GM18526 (cell line): ENCODE results near the gene CACHD1.

Experiments used
- POLR2A ChIP-seq: IDR thresholded peaks from 3 replicates; pipeline ENCODE4 v1.6.1; 2011; ENCODE audit not compliant: insufficient read length; ENCODE audit errors: extremely low read depth

Gene CACHD1

GRCh38 chr1:64469977-64470664 is at the start of gene CACHD1:
TSS of gene CACHD1 (plus strand) at chr1:64470129. CDS start at chr1:64470745, 616 bp downstream.
- no peak for TF ChIP-seq POLR2A

- TF ChIP-seq POLR2A = no peak
Observed at GRCh38 chr1:64421377-64421776, 48.6 kb upstream of the CACHD1 start.

- no peak for TF ChIP-seq POLR2A
Observed at GRCh38 chr1:64423526-64423925, 46.4 kb upstream of the CACHD1 start.

GRCh38 chr1:64424412-64424811 is 45.5 kb upstream of the CACHD1 start:
- TF ChIP-seq POLR2A = no peak

DNA sequence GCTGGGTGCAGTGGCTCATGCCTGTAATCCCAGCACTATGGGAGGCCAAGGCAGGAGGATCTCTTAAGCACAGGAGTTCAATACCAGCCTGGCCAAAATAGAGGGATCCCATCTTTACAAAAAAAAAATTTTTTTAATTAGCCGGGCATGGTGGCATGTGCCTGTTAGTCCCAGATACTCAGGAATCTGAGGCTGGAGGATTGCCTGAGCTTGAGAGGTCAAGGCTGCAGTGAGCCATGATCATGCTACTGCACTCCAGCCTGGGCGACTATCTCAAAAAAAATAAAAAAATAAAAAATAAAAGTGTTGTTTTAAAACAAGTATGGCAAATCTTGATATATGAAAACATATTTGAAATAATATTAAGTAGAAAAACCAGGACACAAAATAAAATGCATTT is 44.4 kb upstream of the CACHD1 start:
- TF ChIP-seq POLR2A = no peak

- TF ChIP-seq POLR2A = no peak
Observed at GRCh38 chr1:64426681-64427080, 43.2 kb upstream of the CACHD1 start.

DNA sequence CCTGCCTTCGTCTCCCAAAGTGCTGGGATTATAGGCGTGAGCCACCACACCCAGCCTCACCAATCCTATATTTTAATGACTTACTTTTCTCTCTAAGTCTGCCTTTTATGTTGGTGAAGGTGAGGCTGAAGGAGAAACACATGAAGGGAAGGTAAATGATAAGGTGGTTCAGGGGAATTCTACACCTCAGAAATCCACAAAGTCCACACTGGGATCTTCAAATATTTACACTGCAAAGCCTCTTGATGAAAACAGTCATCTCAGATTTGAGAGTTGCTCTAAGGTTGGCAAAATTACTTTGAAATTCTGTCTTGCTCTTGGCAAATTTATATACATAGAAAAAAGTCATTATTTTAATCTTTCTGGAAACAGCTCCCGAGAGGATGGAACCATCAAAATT is 42.0 kb upstream of the CACHD1 start:
- no peak for TF ChIP-seq POLR2A

DNA sequence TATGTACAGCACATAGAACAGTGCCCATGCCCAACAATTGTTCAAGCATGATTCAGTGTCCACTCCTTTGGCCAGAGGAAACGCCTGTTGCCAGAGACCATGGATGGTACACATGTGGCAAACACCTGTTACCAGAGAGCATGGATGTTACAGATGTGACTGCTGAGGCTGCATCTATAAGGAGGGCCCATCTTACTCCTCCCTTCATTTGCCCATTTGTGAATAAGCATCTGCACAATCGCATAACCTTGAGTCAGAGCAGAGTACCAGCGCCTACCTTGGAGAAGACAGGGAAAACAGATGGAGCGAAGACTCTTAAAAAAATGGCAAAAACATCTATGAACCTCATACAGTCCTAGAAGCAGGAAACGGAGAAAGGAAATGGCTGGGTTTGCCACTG is 36.6 kb upstream of the CACHD1 start:
- TF ChIP-seq POLR2A = no peak

GRCh38 chr1:64433747-64434146 is 36.2 kb upstream of the CACHD1 start:
- no peak for TF ChIP-seq POLR2A

- no peak for TF ChIP-seq POLR2A
Observed at GRCh38 chr1:64435000-64435399, 34.9 kb upstream of the CACHD1 start.

DNA sequence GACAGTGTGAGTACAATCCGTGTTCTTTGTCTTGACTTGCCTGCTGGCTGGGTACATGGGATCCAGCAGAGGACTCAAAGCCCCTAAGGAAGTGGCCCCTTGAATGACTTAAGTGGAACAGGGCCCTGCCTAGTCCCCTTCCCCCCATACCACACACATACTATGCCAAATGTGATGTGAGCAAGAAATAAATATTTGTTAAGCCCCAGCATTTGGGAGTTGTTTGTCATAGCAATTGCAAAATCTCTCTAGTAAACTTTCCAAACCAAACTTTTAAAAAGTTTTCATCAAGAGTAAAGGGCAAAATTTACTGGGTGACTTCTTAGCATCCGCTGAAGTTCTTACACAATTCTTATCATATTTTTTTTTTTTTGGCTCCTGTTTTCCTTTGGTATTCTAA is 32.5 kb upstream of the CACHD1 start:
- TF ChIP-seq POLR2A = no peak

DNA sequence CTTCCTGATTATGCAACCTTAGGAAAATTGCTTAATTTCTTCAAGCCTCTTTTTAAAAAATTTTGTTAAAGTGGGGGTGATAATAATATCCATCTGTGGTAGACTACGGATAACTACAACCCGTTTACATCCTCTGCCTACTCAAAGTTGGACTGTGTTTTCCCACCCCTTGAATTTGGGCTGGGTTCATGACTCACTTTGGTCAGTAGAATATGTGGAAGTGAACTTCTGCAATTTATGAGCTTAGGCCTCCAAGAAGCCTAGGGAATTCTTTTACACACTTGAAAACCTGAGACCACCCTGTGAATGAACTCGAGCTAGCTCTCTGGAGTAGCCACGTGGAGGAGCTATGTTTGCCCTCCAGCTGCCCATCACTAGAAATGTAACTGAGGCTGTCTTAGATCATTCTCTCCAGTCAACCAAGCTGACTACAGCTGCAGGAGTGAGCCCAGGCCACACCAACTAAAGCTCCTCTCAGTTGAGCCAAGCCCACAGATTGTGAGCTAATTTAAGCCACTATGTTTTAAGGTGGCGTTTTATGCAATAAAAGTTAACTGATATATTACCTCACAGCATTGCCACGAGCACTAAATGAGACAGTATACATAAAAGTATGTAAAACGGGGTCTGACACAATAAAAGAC is 29.6 kb upstream of the CACHD1 start:
- TF ChIP-seq POLR2A = no peak

- no peak for TF ChIP-seq POLR2A
Observed at GRCh38 chr1:64451440-64451839, 18.5 kb upstream of the CACHD1 start.

GRCh38 chr1:64453688-64454087 is 16.2 kb upstream of the CACHD1 start:
- TF ChIP-seq POLR2A = no peak

DNA sequence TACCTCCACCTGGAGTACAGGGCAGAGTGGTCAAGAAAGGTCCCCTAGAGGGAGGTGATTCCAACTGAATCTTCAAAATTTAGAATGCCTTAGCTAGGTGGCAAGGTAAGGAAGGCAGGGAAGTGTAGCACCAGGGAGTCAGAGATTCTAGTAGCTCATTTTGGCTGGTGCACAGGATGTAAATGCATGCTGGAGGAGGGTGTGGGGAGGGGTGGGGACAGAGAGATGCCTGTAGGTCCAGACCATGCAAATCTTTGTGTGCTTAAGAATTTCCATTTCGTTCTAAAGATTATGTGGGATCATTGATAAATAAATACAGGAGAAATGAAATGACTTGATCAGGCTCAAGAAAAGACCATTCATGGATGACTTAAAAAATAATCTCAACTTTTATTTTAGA is 11.0 kb upstream of the CACHD1 start:
- TF ChIP-seq POLR2A = no peak

GRCh38 chr1:64459743-64460142 is 10.2 kb upstream of the CACHD1 start:
- no peak for TF ChIP-seq POLR2A

GRCh38 chr1:64466033-64466432 is 3.9 kb upstream of the CACHD1 start:
- no peak for TF ChIP-seq POLR2A

GRCh38 chr1:64469116-64469976 is 583 bp upstream of the CACHD1 start:
- no peak for TF ChIP-seq POLR2A
